ENCODE data around the gene TARBP1. TPM values are rescaled to one million over a fixed set of nuclear protein-coding genes. Genes with fewer than 3 reads are reported as not detected.

Gene TARBP1
- total and polyA plus RNA-seq, 2 of the 8 experiments (the other 6 are each of a cell fraction or from before 2014, with no cell fraction given), result 21.9 to 32.3 TPM

DNA sequence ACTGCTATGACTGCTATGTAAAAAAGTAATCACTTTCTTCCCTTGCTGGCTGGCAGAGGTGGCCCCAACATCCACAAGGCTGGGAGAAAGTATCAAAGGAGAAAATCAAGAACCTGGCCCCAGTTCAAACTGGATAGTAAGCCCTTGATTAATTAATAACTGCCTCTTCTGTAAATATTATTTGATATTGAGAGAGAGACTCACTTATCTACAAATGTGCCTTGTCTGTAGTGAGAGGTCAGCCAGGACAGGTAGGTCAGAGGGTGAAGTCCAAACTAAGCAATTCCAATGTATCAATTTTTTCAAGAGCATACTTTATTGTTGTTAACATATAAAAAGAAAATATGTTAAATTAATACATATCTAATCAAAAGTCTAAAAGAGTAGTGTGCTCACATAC lies 23.8 kb upstream of the TARBP1 start (continued):
- TF ChIP-seq, protein P1, sequence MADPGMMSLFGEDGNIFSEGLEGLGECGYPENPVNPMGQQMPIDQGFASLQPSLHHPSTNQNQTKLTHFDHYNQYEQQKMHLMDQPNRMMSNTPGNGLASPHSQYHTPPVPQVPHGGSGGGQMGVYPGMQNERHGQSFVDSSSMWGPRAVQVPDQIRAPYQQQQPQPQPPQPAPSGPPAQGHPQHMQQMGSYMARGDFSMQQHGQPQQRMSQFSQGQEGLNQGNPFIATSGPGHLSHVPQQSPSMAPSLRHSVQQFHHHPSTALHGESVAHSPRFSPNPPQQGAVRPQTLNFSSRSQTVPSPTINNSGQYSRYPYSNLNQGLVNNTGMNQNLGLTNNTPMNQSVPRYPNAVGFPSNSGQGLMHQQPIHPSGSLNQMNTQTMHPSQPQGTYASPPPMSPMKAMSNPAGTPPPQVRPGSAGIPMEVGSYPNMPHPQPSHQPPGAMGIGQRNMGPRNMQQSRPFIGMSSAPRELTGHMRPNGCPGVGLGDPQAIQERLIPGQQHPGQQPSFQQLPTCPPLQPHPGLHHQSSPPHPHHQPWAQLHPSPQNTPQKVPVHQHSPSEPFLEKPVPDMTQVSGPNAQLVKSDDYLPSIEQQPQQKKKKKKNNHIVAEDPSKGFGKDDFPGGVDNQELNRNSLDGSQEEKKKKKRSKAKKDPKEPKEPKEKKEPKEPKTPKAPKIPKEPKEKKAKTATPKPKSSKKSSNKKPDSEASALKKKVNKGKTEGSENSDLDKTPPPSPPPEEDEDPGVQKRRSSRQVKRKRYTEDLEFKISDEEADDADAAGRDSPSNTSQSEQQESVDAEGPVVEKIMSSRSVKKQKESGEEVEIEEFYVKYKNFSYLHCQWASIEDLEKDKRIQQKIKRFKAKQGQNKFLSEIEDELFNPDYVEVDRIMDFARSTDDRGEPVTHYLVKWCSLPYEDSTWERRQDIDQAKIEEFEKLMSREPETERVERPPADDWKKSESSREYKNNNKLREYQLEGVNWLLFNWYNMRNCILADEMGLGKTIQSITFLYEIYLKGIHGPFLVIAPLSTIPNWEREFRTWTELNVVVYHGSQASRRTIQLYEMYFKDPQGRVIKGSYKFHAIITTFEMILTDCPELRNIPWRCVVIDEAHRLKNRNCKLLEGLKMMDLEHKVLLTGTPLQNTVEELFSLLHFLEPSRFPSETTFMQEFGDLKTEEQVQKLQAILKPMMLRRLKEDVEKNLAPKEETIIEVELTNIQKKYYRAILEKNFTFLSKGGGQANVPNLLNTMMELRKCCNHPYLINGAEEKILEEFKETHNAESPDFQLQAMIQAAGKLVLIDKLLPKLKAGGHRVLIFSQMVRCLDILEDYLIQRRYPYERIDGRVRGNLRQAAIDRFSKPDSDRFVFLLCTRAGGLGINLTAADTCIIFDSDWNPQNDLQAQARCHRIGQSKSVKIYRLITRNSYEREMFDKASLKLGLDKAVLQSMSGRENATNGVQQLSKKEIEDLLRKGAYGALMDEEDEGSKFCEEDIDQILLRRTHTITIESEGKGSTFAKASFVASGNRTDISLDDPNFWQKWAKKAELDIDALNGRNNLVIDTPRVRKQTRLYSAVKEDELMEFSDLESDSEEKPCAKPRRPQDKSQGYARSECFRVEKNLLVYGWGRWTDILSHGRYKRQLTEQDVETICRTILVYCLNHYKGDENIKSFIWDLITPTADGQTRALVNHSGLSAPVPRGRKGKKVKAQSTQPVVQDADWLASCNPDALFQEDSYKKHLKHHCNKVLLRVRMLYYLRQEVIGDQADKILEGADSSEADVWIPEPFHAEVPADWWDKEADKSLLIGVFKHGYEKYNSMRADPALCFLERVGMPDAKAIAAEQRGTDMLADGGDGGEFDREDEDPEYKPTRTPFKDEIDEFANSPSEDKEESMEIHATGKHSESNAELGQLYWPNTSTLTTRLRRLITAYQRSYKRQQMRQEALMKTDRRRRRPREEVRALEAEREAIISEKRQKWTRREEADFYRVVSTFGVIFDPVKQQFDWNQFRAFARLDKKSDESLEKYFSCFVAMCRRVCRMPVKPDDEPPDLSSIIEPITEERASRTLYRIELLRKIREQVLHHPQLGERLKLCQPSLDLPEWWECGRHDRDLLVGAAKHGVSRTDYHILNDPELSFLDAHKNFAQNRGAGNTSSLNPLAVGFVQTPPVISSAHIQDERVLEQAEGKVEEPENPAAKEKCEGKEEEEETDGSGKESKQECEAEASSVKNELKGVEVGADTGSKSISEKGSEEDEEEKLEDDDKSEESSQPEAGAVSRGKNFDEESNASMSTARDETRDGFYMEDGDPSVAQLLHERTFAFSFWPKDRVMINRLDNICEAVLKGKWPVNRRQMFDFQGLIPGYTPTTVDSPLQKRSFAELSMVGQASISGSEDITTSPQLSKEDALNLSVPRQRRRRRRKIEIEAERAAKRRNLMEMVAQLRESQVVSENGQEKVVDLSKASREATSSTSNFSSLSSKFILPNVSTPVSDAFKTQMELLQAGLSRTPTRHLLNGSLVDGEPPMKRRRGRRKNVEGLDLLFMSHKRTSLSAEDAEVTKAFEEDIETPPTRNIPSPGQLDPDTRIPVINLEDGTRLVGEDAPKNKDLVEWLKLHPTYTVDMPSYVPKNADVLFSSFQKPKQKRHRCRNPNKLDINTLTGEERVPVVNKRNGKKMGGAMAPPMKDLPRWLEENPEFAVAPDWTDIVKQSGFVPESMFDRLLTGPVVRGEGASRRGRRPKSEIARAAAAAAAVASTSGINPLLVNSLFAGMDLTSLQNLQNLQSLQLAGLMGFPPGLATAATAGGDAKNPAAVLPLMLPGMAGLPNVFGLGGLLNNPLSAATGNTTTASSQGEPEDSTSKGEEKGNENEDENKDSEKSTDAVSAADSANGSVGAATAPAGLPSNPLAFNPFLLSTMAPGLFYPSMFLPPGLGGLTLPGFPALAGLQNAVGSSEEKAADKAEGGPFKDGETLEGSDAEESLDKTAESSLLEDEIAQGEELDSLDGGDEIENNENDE (IDR thresholded peaks at IDR 0.05; ENCODE audit: insufficient replicate concordance, low read length), result no peak
- TF ChIP-seq SP2 (IDR thresholded peaks at IDR 0.05; ENCODE audit: low read length), result no peak
